Esophagus squamous epithelium (tissue), 4 donors: ENCODE measurements around the gene SAMD14.

Source experiments
- CTCF ChIP-seq, 6 experiments: fragments of 450-650 bp in 4 of 6; fragments of 200-600 bp in 2 of 6; sonication (generic) in 2 of 6; IDR thresholded peaks; one replicate each; pipeline ENCODE4 v1.5.1; 2016 to 2019; ENCODE audit warnings: antibody characterized with exemption in 6 of 6, mild to moderate bottlenecking in 4 of 6, moderate library complexity in 4 of 6
- POLR2A ChIP-seq, 4 donors: fragments of 450-650 bp; IDR thresholded peaks; one replicate each; pipeline ENCODE4 v1.6.1; 2017; ENCODE audit warnings: antibody characterized with exemption in 4 of 4, mild to moderate bottlenecking in 4 of 4, moderate library complexity in 3 of 4

DNA sequence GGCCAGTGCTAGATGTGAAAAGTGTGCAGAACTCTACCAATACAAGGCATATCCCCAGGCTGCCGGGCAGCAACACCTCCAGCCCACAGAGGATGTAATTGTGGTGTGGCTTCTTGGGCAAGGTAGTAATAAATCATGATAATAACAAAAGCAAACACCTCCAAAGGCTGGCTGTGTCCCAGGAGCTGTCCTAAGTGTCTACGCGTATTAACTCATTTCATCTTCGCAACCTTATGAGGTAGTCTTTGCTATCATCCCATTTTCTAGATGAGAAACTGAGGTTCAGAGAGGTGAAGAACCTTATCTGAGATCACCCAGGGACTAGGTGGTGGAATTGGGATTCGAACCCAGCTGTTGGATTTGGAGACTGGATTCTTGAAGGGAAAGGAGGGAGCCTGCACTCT, 29.5 kb downstream of the SAMD14 start:
- TF ChIP-seq POLR2A (IDR thresholded peaks at IDR 0.05) (no peak), CTCF (IDR thresholded peaks at IDR 0.05) (no peak)
